Type B pancreatic cell (in vitro differentiated cells): ENCODE data around the gene RWDD1. TPM values are rescaled to one million over a fixed set of nuclear protein-coding genes. Genes with fewer than 3 reads are reported as not detected.
A peak's percentile ranks its signal among the peaks of the same experiment; 100 is the strongest.

Experiments
- DNase-seq: peaks from one replicate; pipeline ENCODE4 v3.0.0; 2021; ENCODE audit warnings: mixed read lengths; ENCODE audit not compliant: unreplicated experiment; ENCODE audit errors: extremely low spot score
- H3K27ac Mint-ChIP-seq: 2 replicates; pipeline ENCODE4 v1.8.0; 2021; ENCODE audit warnings: mild to moderate bottlenecking, mixed read lengths
- H3K27me3 Mint-ChIP-seq: 2 replicates; pipeline ENCODE4 v1.8.0; 2021; ENCODE audit warnings: mixed read lengths
- H3K36me3 Mint-ChIP-seq: 2 replicates; pipeline ENCODE4 v1.8.0; 2021; ENCODE audit warnings: mixed read lengths
- H3K4me1 Mint-ChIP-seq: one replicate; pipeline ENCODE4 v1.8.0; 2021; ENCODE audit warnings: mixed read lengths; ENCODE audit not compliant: unreplicated experiment
- H3K4me3 Mint-ChIP-seq: 2 replicates; pipeline ENCODE4 v1.8.0; 2021; ENCODE audit warnings: mild to moderate bottlenecking, mixed read lengths
- H3K9me3 Mint-ChIP-seq: 2 replicates; pipeline ENCODE4 v1.8.0; 2021; ENCODE audit warnings: mixed read lengths
- total RNA-seq: library from RNA; stranded (reverse); gene quantifications from 2 replicates; pipeline ENCODE4 v1.2.1, GENCODE V29; 2021; ENCODE audit warnings: low replicate concordance
- TF ChIP-seq, protein P1 (sequence below): fragments of 200-600 bp; sonication (generic); conservative IDR thresholded peaks from 2 replicates; pipeline ENCODE4 v1.5.0; 2021; ENCODE audit warnings: antibody characterized with exemption, mild to moderate bottlenecking

RWDD1 gene
- total RNA-seq, 1 donor from 2014 or later: 40.0 TPM

DNA sequence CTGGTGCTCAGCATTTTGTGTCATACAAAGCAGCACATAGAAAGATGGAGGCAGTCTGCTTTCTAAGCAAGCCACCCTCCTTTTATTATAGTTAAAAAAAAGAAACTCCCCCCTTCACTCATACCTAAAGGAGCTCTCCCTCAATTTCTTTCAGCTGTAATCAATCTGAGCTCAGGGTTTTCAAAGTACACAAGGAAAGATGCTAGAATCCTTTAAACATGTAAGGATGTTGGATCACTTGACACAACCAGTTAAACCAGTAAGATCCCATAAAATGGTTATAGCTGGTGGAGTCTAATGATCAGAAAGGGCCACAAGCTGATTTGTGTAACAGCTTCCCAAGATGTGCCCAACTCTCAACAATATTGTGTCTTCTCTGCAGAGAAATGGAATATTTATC lies 17.9 kb upstream of the RWDD1 start, which contains the start of gene CALHM4:
TSS of gene CALHM4 (plus strand) at position 301 of the 400 bp plus-strand sequence. CDS start at position 344, 43 bp downstream.
- H3K9me3 Mint-ChIP-seq: no peaks in the 10 kb centered on the region
- H3K27me3 Mint-ChIP-seq: peaks cover 3% of the 10 kb centered on the region
- no peak within 1 kb of the TSS for H3K4me3 Mint-ChIP-seq
- no peak within 1 kb of the TSS for H3K27ac Mint-ChIP-seq
- H3K36me3 Mint-ChIP-seq: no peaks in the 10 kb centered on the region
- TF ChIP-seq, protein P1, sequence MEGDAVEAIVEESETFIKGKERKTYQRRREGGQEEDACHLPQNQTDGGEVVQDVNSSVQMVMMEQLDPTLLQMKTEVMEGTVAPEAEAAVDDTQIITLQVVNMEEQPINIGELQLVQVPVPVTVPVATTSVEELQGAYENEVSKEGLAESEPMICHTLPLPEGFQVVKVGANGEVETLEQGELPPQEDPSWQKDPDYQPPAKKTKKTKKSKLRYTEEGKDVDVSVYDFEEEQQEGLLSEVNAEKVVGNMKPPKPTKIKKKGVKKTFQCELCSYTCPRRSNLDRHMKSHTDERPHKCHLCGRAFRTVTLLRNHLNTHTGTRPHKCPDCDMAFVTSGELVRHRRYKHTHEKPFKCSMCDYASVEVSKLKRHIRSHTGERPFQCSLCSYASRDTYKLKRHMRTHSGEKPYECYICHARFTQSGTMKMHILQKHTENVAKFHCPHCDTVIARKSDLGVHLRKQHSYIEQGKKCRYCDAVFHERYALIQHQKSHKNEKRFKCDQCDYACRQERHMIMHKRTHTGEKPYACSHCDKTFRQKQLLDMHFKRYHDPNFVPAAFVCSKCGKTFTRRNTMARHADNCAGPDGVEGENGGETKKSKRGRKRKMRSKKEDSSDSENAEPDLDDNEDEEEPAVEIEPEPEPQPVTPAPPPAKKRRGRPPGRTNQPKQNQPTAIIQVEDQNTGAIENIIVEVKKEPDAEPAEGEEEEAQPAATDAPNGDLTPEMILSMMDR: no peak
- peaks cover 8% of the 10 kb centered on the region for H3K4me1 Mint-ChIP-seq
- no peak for DNase-seq

DNA sequence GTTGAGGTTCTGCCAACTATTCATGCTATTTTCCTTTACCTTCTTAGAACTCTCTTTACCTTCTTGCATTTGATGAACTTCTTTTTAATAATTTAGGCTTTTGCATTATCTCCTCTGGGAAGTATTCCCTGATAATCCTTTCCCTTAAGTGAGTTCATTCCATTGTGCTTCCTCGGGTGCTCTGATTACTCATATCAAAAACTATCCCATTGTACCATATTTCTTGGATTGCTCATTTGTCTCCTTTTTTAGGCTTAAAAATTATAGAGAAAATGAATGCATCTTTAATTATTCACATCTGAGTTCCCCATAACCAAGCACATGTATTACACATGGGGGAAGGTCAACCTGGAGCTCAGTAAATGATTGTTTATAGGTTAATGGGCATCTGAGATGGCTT lies 15.2 kb upstream of the RWDD1 start:
- TF ChIP-seq, protein P1: no peak
- H3K4me1 Mint-ChIP-seq: peaks cover 7% of the 10 kb centered on the region
- no peak overlapping the region for H3K4me3 Mint-ChIP-seq
- no peaks in the 10 kb centered on the region for H3K9me3 Mint-ChIP-seq
- no peak overlapping the region for H3K27ac Mint-ChIP-seq
- H3K27me3 Mint-ChIP-seq: peaks cover 3% of the 10 kb centered on the region
- no peak for DNase-seq
- no peaks in the 10 kb centered on the region for H3K36me3 Mint-ChIP-seq

DNA sequence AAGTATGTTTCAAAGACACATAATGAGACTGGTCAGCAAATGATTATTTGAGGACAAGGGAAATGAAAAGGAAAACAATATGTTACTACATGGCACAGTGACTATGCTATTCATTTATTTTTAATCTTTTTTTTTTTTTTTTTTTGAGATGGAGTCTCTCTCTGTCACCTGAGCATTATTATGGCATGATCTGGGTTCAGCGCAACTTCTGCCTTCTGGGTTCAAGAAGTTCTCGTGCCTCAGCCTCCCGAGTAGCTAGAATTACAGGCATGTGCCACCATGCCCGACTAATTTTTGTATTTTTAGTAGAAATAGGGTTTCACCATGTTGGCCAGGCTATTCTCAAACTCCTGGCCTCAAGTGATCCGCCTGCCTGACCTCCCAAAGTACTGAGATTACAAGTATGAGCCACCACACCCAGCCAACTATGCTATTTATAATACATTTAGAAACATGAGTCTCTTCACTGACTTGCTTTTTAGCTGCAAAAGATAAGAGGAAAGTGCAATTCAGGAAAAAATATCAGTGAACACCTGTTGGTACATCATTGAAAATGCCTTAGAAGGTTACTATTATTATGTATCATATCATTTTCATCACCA lies 14.4 kb upstream of the RWDD1 start:
- Mint-ChIP-seq H3K4me3 (no peak overlapping the region), H3K4me1 (peaks cover 11% of the 10 kb centered on the region), H3K27me3 (peaks cover 3% of the 10 kb centered on the region), H3K9me3 (no peaks in the 10 kb centered on the region), H3K36me3 (no peaks in the 10 kb centered on the region), H3K27ac (no peak overlapping the region)
- no peak for DNase-seq
- TF ChIP-seq, protein P1: no peak

DNA sequence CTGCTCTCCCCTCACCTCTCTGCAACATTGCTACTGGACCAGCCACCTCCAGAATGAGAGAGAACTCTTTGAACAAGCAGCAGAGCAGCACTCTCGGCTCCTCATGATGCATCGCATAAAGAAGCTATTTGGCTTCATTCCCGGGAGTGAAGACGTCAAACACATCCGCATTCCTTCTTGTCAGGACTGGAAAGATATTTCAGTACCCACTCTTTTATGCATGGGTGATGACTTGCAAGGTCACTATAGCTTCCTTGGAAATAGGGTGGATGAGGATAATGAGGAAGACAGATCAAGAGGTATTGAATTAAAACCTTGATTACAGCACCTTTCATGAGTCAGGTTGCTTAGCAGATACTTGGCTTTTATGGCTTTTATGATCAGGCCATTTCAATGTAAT lies 13.4 kb upstream of the RWDD1 start:
- H3K4me3 Mint-ChIP-seq: no peak overlapping the region
- H3K36me3 Mint-ChIP-seq: no peaks in the 10 kb centered on the region
- TF ChIP-seq, protein P1: no peak
- H3K9me3 Mint-ChIP-seq: no peaks in the 10 kb centered on the region
- peak overlapping the region; percentile 11 for H3K27ac Mint-ChIP-seq
- peaks cover 3% of the 10 kb centered on the region for H3K27me3 Mint-ChIP-seq
- no peak for DNase-seq
- H3K4me1 Mint-ChIP-seq: peaks cover 11% of the 10 kb centered on the region

DNA sequence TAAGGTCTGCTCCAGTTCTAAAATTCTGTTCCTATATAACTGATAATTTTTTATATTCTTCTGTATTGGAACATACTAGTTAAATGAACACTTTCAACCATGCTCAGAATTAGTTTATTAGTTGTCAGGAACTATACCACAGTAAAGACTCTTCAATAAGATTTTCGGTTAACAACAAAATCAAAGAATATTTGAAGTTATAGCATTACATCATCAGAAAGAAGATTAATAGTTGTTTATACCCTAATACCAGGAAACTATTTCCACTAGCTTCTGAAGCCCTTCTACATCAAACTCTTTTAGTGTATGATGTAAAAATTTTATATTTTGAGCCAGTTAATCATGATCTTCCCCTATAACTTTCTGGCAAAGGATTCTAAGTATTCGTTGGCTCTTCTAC lies 11.2 kb upstream of the RWDD1 start:
- H3K4me3 Mint-ChIP-seq: no peak overlapping the region
- DNase-seq: no peak
- H3K9me3 Mint-ChIP-seq: no peaks in the 10 kb centered on the region
- H3K4me1 Mint-ChIP-seq: peaks cover 11% of the 10 kb centered on the region
- peaks cover 5% of the 10 kb centered on the region for H3K27me3 Mint-ChIP-seq
- H3K27ac Mint-ChIP-seq: no peak overlapping the region
- TF ChIP-seq, protein P1: no peak
- H3K36me3 Mint-ChIP-seq: no peaks in the 10 kb centered on the region
